ENCODE measurements around the gene PDK4.

GRCh38 chr7:95605275-95605674, 9.0 kb upstream of the PDK4 start:
- TF ChIP-seq NFIC (IDR thresholded peaks at IDR 0.05; ENCODE audit: low read depth, low read length) (no peak), GABPA (IDR thresholded peaks at IDR 0.05; ENCODE audit: low read depth) (no peak), YY1 (IDR thresholded peaks at IDR 0.05; ENCODE audit: low read depth, low read length) (no peak), MAX (IDR thresholded peaks at IDR 0.05; ENCODE audit: low read depth, low read length) (no peak), EGR1 (IDR thresholded peaks at IDR 0.05; ENCODE audit: borderline replicate concordance in 1 of 2, low read depth in 2 of 2, low read length in 2 of 2) (no peak), CBX3 (IDR thresholded peaks at IDR 0.05; ENCODE audit: borderline replicate concordance, low read depth) (no peak), SPI1 (IDR thresholded peaks at IDR 0.05; ENCODE audit: borderline replicate concordance, insufficient read depth, low read depth, low read length) (no peak), POLR2A (IDR thresholded peaks at IDR 0.05; ENCODE audit: low read depth, low read length) (no peak)

Measured in GM12878 (cell line).